Measurements from ENCODE around the gene PLEKHA6.

The PLEKHA6 gene

DNA sequence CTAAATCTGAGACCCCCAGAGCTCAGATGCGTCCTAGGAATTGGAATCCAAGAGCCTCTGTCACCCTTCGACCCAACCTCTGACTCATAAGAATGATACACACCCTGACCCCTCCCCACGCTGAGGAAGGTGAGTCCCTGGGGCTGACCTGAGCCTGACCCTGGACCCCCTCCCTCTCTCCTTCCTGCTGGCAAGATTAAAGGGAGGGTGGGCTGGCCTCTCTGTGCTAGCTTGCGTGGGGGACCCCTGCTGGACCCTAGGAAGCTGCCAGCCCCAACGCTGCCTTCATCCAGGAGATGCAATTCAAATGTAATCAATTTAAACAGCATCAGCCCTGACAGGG lies 627 bp downstream of the PLEKHA6 start:
- FAIRE-seq (no peak), DNase-seq (ENCODE audit: insufficient read length, low spot score) (no peak)
- no peak for TF ChIP-seq TAF1 (IDR thresholded peaks at IDR 0.05; ENCODE audit: low read depth, low read length)
- no peak for TF ChIP-seq PAX5 (IDR thresholded peaks at IDR 0.05; ENCODE audit: insufficient read depth, low read length, severe bottlenecking)
- no peak for TF ChIP-seq POU2F2 (IDR thresholded peaks at IDR 0.05; ENCODE audit: low read depth, low read length)

DNA sequence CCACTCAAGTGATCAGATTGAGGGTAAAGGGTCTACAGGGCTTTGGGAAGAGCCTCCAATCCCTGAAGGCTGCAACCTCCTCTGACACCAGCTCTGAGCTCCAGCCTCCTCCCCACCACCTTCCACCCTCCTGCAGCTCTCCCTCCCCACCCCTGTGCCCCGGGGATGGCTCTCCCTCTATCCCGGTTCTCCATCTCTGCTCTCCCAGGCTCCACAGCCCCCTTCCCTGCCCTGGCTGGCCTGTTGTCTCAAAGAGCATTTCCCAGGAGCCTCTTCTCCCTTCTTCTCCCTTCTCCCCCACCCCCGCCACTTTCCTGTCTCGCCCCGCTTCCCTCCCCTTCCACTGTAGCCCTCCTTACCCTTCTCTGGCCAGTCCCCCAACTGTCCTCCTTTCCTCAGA lies 1.1 kb downstream of the PLEKHA6 start:
- FAIRE-seq (no peak), DNase-seq (ENCODE audit: insufficient read length, low spot score) (no peak)
- TF ChIP-seq POLR2A (IDR thresholded peaks at IDR 0.05; ENCODE audit: low read depth, low read length) (no peak), SPI1 (IDR thresholded peaks at IDR 0.05; ENCODE audit: low read depth, low read length) (no peak)

DNA sequence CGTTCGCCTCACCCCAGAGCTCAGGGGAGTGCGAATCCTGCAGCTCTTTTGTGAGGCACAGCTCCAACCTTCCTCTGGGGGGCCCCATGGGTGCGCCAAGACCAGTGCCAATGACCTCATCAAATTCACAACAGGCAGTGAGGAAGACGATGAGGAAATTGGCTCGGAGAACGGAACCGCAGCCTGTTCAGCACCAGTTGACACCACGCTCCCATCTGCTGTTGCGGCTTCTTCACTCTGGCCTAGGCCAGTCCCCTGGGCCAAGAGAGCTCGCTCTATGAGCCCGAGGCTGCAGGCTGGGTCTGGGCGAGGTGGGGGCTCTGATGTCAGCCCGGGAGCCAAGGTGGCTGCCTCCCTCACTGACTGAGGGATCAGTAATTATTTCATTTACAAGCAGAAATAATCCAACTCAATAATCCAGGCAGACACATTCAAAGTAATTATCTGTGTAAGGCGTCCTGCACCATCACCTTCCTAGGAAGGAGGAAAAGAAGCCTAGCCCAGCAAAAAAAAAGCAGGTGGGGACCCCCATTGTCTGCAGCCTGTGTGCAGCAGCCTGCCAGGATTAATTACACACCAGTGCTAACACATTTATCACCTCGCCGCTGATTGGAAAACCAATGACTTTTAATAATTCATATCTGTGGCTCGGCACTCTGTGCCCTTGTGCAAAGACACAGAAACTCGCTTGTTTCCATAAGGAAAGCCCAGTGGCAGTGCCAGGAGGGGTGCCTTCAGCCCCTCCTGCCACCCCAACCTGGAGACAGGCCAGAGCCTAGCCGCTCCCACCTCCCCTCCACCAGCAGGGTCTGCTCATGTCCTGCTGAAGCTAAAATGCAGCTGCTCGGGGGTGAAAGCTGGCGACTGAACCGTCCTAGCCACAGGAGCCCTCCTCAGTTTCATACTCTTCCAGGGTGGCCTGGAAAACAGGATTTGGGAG lies 1.9 kb downstream of the PLEKHA6 start:
- DNase-seq (ENCODE audit: insufficient read length, low spot score), result no peak
- no peak for TF ChIP-seq SPI1 (IDR thresholded peaks at IDR 0.05; ENCODE audit: low read depth, low read length)
- no peak for TF ChIP-seq POLR2AphosphoS5 (IDR thresholded peaks at IDR 0.05; ENCODE audit: low read depth, low read length)
- no peak for TF ChIP-seq TAF1 (IDR thresholded peaks at IDR 0.05; ENCODE audit: low read depth, low read length)
- TF ChIP-seq PAX5 (IDR thresholded peaks at IDR 0.05; ENCODE audit: insufficient read depth, low read length, severe bottlenecking), result no peak
- no peak for TF ChIP-seq POU2F2 (IDR thresholded peaks at IDR 0.05; ENCODE audit: low read depth, low read length)
- TF ChIP-seq POLR2A (IDR thresholded peaks at IDR 0.05; ENCODE audit: low read depth, low read length), result no peak
- FAIRE-seq, result no peak

DNA sequence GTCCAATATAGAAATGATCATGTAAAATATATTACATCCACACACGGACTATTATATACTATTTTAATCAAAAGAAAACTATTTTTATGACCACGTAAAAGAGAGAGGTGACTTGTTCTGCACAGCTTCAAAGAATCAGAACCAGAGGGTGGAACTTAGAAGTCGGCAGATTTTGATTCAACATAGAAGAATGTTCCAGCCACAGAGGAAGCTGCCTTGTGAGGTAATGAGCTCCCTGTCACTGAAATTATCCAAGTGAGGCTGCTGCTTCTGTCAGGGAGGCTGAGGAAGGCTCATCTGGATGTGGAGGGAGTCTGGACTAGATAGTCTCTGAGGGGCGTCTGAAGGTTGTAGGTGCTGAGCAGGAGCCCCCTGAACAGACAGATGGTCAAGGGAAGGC lies 2.7 kb downstream of the PLEKHA6 start:
- TF ChIP-seq PAX5 (IDR thresholded peaks at IDR 0.05; ENCODE audit: insufficient read depth, low read length, severe bottlenecking) (no peak), TAF1 (IDR thresholded peaks at IDR 0.05; ENCODE audit: low read depth, low read length) (no peak), POLR2AphosphoS5 (IDR thresholded peaks at IDR 0.05; ENCODE audit: low read depth, low read length) (no peak)
- DNase-seq (ENCODE audit: insufficient read length, low spot score), result no peak
- no peak for FAIRE-seq

DNA sequence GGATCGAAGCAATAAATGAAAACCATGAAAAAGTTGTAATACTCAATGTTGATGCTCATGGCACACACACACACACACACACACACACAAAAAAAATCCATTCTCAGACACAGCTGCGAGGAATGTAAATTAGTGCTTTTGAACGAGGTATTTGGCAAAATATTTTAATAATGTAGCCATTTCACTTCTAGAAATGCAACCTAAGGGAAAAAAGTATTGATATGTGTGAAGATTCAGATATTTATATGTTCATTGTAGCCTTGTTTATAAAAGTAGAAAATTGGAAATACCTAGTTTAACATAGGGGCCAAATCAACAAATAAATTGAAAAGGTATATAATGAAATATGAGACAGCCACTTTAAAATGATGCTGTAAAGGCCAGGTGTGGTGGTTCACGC lies 3.8 kb downstream of the PLEKHA6 start:
- no peak for TF ChIP-seq POLR2A (IDR thresholded peaks at IDR 0.05; ENCODE audit: low read depth, low read length)
- DNase-seq (ENCODE audit: insufficient read length, low spot score) (no peak), FAIRE-seq (no peak)

DNA sequence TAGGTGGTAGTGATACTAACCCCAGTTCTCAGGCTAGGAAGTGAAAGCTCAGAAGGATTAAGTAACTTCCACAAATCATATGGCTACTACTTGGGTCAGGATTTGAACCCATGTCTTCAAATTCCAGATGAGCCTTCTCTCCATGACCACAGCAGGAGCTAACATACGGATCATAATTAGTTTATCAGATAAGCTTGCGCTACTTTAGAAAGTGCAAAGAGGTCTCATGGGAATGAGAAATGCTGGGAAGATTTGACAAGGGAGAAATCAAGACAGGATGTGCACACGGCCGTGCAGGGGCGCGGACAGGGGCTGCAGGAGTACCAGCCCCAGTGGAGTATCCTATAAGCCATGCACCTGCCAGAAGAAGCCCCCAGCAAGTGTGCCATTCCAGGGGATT lies 5.2 kb downstream of the PLEKHA6 start:
- DNase-seq (ENCODE audit: insufficient read length, low spot score) (no peak), FAIRE-seq (no peak)
- TF ChIP-seq POLR2AphosphoS5 (IDR thresholded peaks at IDR 0.05; ENCODE audit: low read depth, low read length) (no peak), TAF1 (IDR thresholded peaks at IDR 0.05; ENCODE audit: low read depth, low read length) (no peak), PAX5 (IDR thresholded peaks at IDR 0.05; ENCODE audit: insufficient read depth, low read length, severe bottlenecking) (no peak), SPI1 (IDR thresholded peaks at IDR 0.05; ENCODE audit: low read depth, low read length) (no peak), POLR2A (IDR thresholded peaks at IDR 0.05; ENCODE audit: low read depth, low read length) (no peak), POU2F2 (IDR thresholded peaks at IDR 0.05; ENCODE audit: low read depth, low read length) (no peak)

DNA sequence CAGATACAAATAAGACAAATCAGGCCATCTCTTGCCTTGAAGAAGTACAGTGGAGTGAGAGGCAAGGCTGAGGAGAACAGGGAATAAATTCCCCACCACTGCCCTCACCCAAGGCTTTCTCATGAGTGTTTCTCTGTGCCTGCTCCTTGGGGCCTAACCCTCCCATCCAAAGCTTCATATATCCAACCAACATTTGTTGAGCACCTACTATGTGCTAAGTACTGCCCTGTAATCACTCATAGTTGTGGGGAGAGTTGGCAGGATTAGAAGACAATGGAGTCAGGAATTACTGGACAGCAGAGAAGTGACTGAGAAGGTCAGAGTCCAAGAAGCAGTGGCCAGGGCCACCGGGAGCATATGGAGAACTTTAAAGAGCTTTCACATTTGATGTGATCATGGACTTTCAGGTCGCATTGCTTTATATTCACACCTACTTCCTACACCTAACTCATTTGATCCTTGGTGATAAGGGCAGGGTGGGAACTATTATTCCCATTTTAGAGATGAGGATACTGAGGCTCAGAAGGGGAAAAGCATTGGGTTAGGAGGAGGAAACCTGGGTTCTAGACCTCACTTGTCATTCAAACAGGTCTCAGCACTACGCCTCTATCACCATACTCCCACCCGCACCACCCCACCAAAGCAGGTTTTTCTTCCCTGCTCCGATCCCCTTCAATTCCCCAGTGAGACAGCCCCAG lies 6.4 kb downstream of the PLEKHA6 start:
- DNase-seq (ENCODE audit: insufficient read length, low spot score) (no peak), FAIRE-seq (no peak)
- TF ChIP-seq POLR2A (IDR thresholded peaks at IDR 0.05; ENCODE audit: low read depth, low read length) (no peak), POLR2AphosphoS5 (IDR thresholded peaks at IDR 0.05; ENCODE audit: low read depth, low read length) (no peak), POU2F2 (IDR thresholded peaks at IDR 0.05; ENCODE audit: low read depth, low read length) (no peak), PAX5 (IDR thresholded peaks at IDR 0.05; ENCODE audit: insufficient read depth, low read length, severe bottlenecking) (no peak), SPI1 (IDR thresholded peaks at IDR 0.05; ENCODE audit: low read depth, low read length) (no peak), TAF1 (IDR thresholded peaks at IDR 0.05; ENCODE audit: low read depth, low read length) (no peak)

DNA sequence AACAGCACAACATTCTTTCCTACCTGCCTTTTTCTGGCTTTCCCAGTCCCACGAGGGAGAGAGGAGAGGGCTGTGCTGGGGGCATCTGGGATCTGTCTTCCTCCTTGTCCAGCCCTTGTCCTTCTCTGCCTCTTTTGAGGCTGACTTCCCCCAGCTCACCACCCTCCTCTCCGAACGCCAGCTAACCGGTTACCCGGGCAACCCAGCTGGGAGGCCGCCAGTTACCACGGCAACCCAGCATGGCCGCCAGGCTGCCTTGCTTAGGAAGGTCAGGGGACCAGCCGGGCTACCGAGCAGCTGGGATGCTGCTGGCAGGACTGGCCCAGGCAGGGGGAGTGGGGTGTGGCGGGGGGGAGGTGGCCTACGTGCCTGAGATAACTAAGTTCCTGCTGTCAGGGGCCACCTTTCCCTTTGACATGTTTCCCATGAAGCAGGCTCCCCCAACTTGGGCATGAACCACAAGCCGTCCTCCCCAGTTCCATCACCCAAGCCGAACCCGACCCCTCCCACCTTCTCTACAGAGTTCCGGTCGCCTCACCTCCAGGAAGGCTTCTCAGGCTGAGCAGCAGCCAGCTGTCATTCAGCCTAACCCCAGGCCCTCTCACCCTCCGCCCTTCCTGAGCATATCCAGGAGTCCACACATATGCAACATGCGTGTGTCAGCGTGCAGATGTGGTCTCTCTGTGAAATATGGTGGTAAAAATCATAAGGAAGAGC lies 8.7 kb downstream of the PLEKHA6 start:
- TF ChIP-seq TAF1 (IDR thresholded peaks at IDR 0.05; ENCODE audit: low read depth, low read length) (no peak), POU2F2 (IDR thresholded peaks at IDR 0.05; ENCODE audit: low read depth, low read length) (no peak), POLR2A (IDR thresholded peaks at IDR 0.05; ENCODE audit: low read depth, low read length) (no peak), SPI1 (IDR thresholded peaks at IDR 0.05; ENCODE audit: low read depth, low read length) (no peak), POLR2AphosphoS5 (IDR thresholded peaks at IDR 0.05; ENCODE audit: low read depth, low read length) (no peak), PAX5 (IDR thresholded peaks at IDR 0.05; ENCODE audit: insufficient read depth, low read length, severe bottlenecking) (no peak)
- DNase-seq (ENCODE audit: insufficient read length, low spot score) (no peak), FAIRE-seq (no peak)

DNA sequence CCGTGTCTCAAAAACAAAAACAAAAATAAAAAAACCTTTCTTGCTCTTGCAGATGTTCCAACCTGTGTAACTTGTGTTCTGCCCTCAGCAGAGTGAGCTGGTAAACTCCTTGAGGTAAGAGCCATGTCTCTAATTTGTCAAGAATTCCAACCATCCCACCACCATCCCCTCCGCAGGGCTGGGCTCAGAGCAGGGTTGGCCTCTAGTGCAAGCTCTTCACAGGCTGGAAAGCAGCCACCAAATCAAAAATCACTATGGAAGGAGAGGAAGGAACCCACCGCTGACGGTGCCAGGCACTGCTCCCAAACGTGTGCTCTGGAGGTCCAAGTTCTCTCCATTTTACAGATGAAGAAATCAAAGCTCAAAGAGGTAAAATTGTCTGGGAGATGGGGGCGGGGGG lies 9.4 kb downstream of the PLEKHA6 start:
- TF ChIP-seq SPI1 (IDR thresholded peaks at IDR 0.05; ENCODE audit: low read depth, low read length) (no peak), PAX5 (IDR thresholded peaks at IDR 0.05; ENCODE audit: insufficient read depth, low read length, severe bottlenecking) (no peak), TAF1 (IDR thresholded peaks at IDR 0.05; ENCODE audit: low read depth, low read length) (no peak), POU2F2 (IDR thresholded peaks at IDR 0.05; ENCODE audit: low read depth, low read length) (no peak), POLR2A (IDR thresholded peaks at IDR 0.05; ENCODE audit: low read depth, low read length) (no peak), POLR2AphosphoS5 (IDR thresholded peaks at IDR 0.05; ENCODE audit: low read depth, low read length) (no peak)
- FAIRE-seq, result no peak
- DNase-seq (ENCODE audit: insufficient read length, low spot score), result no peak

DNA sequence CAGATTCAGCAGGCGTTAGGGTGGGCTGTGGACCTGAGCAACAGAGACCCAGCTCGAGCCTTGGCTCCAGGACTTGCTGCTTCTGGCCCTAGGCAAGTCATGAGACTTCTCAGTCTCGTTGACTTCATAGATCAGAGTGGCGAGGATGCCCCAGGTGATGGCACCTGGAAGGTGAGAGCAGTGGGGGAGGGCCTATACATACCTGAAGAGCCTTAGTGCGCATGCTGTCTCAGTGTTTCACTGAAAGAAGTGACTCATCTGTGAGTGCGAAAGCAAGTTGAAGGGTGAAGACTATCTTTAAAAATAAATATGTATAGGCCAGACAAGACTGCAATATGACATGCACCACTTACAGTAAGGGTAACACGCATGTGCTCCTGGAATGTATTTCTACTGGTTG lies 10.1 kb downstream of the PLEKHA6 start:
- FAIRE-seq (no peak), DNase-seq (ENCODE audit: insufficient read length, low spot score) (no peak)
- no peak for TF ChIP-seq SPI1 (IDR thresholded peaks at IDR 0.05; ENCODE audit: low read depth, low read length)
- no peak for TF ChIP-seq TAF1 (IDR thresholded peaks at IDR 0.05; ENCODE audit: low read depth, low read length)
- no peak for TF ChIP-seq POU2F2 (IDR thresholded peaks at IDR 0.05; ENCODE audit: low read depth, low read length)
- TF ChIP-seq POLR2A (IDR thresholded peaks at IDR 0.05; ENCODE audit: low read depth, low read length), result no peak
- TF ChIP-seq POLR2AphosphoS5 (IDR thresholded peaks at IDR 0.05; ENCODE audit: low read depth, low read length), result no peak
- TF ChIP-seq PAX5 (IDR thresholded peaks at IDR 0.05; ENCODE audit: insufficient read depth, low read length, severe bottlenecking), result no peak

Measured in GM12891 (cell line).